Airway epithelial cell (primary cell): ENCODE measurements around the gene MRPS31. TPM values are rescaled to one million over a fixed set of nuclear protein-coding genes. Genes with fewer than 3 reads are reported as not detected.

Experiments
- total RNA-seq: library from RNA; depleted of rRNA; stranded (reverse); fragments of >200 nt; gene quantifications from 2 replicates; pipeline ENCODE4 v1.2.3, GENCODE V29; 2015

MRPS31 gene
- 18.8 and 20.2 TPM in 2 replicates for total RNA-seq

DNA sequence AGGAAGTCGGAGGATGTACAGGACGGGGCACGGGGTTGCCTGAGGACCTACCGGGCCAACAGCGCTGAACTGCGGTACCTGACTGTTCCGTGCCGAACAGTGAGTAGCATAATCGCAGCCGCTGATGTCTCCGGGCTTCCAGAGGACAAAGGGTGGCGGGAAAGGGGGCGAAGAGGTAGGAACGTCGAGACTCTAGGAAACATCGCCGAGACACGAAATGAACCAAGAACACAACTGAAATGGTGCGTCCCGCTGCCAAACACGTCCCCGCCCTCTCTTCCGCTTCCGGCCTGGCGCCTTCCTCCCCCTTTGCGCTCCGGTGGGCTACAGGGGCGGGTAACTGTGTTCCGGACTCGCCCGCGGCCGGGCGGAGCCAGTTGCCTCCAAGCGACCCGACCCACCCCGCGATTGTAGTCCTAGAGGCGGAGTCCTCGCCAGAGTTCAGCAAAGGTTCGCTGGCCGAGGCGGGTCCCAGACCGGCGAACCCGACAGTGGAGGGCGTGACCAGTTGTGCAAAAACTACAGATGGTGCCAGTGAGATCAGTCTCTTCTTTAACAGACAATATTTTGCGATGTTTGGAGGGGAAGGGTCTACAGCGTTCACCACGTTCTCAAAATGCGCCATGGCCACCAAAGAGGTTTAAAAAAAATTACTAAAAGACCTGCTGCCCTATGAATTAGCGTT is at the start of gene MRPS31:
Gene MRPS31, minus strand, starts transcription at position 257 of the 685 bp plus-strand sequence. Its CDS starts 54 bp downstream, at position 203.

DNA sequence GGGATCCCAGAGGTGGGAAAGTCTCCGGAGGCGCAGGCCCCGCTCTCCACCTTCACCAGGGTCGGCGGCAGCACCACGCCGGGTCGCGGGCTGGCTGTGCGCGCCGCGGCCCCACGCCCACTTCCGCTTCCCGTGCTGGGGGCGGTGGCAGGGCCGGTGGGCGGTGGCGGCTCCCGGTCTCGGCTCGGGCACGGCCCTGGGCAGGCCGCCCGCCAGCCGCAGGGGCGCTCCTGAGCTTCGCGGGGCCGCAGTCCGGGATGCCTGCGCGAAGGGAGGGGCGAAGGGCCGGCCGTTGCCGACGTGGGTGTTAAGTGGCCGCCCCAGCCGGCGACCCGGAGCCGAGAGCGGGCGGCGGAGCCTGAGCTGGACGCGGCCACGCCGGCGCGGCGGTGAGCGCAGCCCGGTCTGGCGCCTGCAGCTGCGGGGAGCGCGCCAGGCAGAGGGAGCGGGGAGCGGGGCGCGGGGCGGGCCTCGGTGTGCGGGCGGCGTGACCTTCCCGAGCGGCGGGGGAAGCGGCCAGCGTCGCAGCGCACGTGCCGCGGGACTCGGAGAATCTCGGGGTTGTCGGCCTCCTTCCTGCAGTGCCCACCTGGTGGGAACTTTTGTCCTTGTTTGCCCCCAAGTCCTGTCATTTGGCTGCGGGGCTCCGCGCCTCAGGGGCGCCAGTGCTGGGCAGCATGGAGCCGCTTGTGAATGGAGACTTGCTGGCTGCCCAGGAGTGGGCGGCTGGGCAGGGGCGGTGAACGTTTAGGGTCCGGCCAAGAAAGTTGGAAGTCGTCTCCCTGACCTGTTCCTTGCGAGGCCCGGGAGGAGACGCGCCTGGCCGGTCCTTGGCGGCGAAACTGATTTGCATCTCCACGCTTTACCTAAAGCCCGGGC is 18.5 kb upstream of the MRPS31 start, which contains the start of gene SLC25A15:
Gene SLC25A15, plus strand, starts transcription at position 337 of the 879 bp plus-strand sequence. CDS start 3,616 bp downstream, outside the sequence.

Other genes with a start within 250 kb of the MRPS31 start
- gene FOXO1, start 104.5 kb downstream of the MRPS31 start, total RNA-seq, result 7.5 and 7.8 TPM in 2 replicates
- 19.5 and 20.9 TPM in 2 replicates for gene SLC25A15, start 18.4 kb upstream of the MRPS31 start, total RNA-seq
- 36.8 and 43.2 TPM in 2 replicates for gene ELF1, start 248.1 kb upstream of the MRPS31 start, total RNA-seq